Esophagus (tissue), 2 donors: ENCODE data around the gene CEP89. TPM values are rescaled to one million over a fixed set of nuclear protein-coding genes. Genes with fewer than 3 reads are reported as not detected.
"Not testable (repeated sequence)": the region's sequence is repeated elsewhere in the genome, so short reads cannot be mapped to it uniquely, and the experiment has no call there.

Experiments used
- H3K27ac ChIP-seq, 2 donors: one replicate each; pipeline ENCODE4 v1.5.1; 2013; ENCODE audit warnings: low read depth in 2 of 2, mild to moderate bottlenecking in 2 of 2, inconsistent platforms in 1 of 2, low read length in 1 of 2, moderate library complexity in 1 of 2
- H3K27me3 ChIP-seq, 2 donors: one replicate each; pipeline ENCODE4 v1.6.1; 2013; ENCODE audit warnings: low read length in 2 of 2, control low read depth in 1 of 2, mild to moderate bottlenecking in 1 of 2; ENCODE audit not compliant: insufficient read depth in 2 of 2, control insufficient read depth in 1 of 2
- H3K36me3 ChIP-seq, 2 donors: one replicate each; pipeline ENCODE4 v1.6.1; 2013; ENCODE audit warnings: low read length in 1 of 2; ENCODE audit not compliant: control insufficient read depth in 2 of 2, insufficient read depth in 2 of 2
- H3K4me1 ChIP-seq, 2 donors: one replicate each; pipeline ENCODE4 v1.6.1; 2013; ENCODE audit warnings: low read length in 1 of 2; ENCODE audit not compliant: control insufficient read depth in 2 of 2, insufficient read depth in 2 of 2
- H3K4me3 ChIP-seq, 2 donors: one replicate each; pipeline ENCODE4 v1.5.1; 2013; ENCODE audit warnings: low read length in 2 of 2, mild to moderate bottlenecking in 2 of 2, low read depth in 1 of 2, moderate library complexity in 1 of 2
- H3K9me3 ChIP-seq, 2 donors: one replicate each; pipeline ENCODE4 v1.6.1; 2013; ENCODE audit warnings: mild to moderate bottlenecking in 2 of 2, low read depth in 1 of 2, low read length in 1 of 2, moderate library complexity in 1 of 2; ENCODE audit not compliant: control insufficient read depth in 2 of 2, insufficient read depth in 1 of 2
- WGBS, 2 donors: extraction: QIAGEN DNeasy Blood & Tissue Kit; methylation state at CpG; one replicate each; pipeline ENCODE4 v1.1.7; 2013; 5-methylcytosine and 5-hydroxymethylcytosine counted together
- polyA plus RNA-seq, 2 donors: library from polyadenylated mRNA; stranded (reverse); fragments of 200-250 nt; gene quantifications; one replicate each; pipeline ENCODE4 v1.2.3, GENCODE V29; 2013
- donor health status: healthy with polysubstance abuse.
- donor health status: Bipolar disorder and iron deficiency.

CEP89 gene
- polyA plus RNA-seq, 2 donors: 6.3 to 8.2 TPM

DNA sequence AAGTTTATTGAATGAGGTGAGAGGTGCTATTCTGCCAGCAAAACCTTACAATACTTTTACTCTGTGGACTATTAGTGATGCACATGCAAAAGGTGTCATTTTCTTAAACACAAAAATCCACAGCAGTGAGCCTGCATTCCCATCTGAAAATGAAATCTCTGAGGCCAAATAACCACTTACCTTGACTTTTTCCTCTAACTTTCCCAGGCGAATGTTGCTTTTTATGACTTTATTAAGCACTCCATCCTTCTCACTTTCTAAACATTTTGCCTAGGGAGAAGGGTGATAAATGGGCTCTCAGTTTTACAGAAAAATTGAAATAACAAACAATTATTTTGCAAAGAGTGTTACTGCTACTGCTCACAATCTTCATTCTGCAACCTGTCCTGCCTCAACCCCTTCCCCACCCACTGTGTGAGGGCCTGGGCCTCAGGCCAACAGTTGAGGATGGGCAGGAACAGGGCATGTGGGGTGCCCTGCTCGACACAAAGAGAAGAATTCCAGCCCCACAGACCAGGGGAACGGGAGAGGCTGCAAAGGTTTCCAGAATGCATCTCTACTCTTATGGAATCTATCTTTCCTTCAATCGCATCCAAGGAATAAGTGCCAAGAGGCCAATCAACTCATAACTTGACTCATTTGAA, 84.1 kb downstream of the CEP89 start:
- Histone ChIP-seq H3K9me3 (peaks cover 3 to 7% of the 10 kb centered on the region in 2 donors), H3K27me3 (no peaks in the 10 kb centered on the region), H3K4me3 (no peak overlapping the region), H3K4me1 (peaks cover 0 to 2% of the 10 kb centered on the region in 2 donors), H3K27ac (no peak overlapping the region), H3K36me3 (peaks cover 0 to 6% of the 10 kb centered on the region in 2 donors)
- 83 to 90% methylated on average over 4 of the region's 4 CpGs for WGBS, 2 donors

DNA sequence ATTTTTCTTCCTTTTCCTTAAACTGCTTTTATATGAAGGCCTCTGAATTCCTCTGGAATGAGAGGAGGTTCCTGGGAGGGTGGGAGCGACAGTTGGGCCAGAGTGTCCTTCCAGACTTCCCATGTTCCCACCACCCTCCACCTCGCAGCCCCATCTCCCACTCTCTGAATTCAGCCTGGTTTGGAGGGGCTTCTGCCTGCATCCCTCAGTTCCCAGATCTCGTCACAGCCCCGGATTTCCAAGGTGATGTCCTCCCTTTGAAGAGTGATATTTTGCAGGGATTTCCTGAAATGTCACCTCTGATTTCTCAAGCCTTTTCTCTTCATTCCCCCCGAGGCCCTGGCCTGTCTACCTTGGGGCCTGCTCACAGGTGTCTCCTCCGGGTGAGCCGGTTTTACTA, 85.5 kb downstream of the CEP89 start:
- 89% methylated on average over 7 of the region's 7 CpGs for WGBS, 2 donors
- no peak overlapping the region for H3K4me3 ChIP-seq
- H3K27ac ChIP-seq: no peak overlapping the region
- no peaks in the 10 kb centered on the region for H3K27me3 ChIP-seq
- H3K9me3 ChIP-seq: peaks cover 0 to 3% of the 10 kb centered on the region in 2 donors
- H3K36me3 ChIP-seq: peaks cover 0 to 9% of the 10 kb centered on the region in 2 donors
- H3K4me1 ChIP-seq: peaks cover 0 to 5% of the 10 kb centered on the region in 2 donors

DNA sequence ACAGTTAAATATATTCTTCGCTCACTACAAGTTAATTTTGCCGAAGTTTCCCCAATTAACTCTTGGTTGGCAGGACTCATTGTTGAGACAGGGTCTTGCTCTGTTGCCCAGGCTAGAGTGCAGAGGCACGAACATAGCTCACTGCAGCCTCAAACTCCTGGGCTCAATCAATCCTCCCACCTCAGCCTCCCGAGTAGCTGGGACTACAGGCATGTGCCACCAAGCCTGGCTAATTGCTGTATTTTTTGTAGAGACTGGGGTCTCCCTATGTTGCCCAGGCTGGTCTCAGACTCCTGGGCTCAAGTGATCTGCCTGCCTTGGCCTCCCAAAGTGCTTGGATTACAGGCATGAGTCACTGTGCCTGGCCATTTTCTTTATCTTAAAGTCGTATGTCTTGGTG, 86.5 kb downstream of the CEP89 start:
- H3K36me3 ChIP-seq, H3K4me1 ChIP-seq, H3K27me3 ChIP-seq, H3K9me3 ChIP-seq, H3K4me3 ChIP-seq, H3K27ac ChIP-seq: not testable (repeated sequence)
- 88 to 92% methylated on average over 5 of the region's 5 CpGs for WGBS, 2 donors

DNA sequence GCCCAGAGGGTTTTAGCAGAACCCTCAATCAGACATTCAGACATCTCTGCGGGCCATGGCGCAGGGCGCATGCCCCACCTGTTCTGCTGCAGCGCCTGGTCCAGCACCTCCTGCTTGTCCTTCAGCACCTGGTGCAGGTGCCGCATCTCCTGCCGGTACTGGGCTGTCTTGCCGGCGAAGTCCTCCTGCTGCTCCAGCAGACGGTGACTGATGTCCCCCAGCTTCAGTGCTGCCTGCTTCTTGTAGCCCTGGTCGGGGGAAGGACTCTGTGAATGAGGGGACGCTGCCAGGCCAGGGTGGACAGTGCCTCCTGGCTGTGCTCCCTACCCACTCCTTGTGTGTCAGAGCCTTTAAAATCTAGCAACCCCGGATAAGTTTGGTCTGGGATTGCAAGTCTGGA, 90.0 kb downstream of the CEP89 start:
- Histone ChIP-seq H3K9me3 (no peaks in the 10 kb centered on the region), H3K27ac (no peak overlapping the region), H3K4me1 (peaks cover 0 to 3% of the 10 kb centered on the region in 2 donors), H3K27me3 (no peaks in the 10 kb centered on the region), H3K4me3 (no peak overlapping the region), H3K36me3 (peaks cover 0 to 11% of the 10 kb centered on the region in 2 donors)
- 88 to 91% methylated on average over 12 of the region's 12 CpGs for WGBS, 2 donors

DNA sequence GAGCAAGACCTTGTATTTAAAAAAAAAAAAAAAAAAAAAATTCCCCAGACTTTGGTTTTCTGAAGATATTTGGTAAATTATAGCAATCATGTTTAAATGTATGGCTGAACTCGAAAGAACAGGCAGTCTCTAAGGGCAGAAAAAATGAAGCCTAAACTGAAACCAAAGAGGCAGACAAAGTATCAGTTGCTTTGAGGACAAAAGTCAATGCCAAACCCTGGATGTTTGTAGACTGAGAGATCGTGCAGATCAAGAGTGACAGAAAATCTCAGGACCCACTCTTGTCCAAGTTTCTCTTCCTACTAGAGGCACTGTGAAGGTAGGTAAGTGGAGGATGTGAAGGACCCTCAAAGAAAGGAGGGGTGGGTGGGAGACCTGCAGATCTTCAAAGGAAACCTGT, 91.1 kb downstream of the CEP89 start:
- Histone ChIP-seq H3K27ac (no peak overlapping the region), H3K4me3 (no peak overlapping the region), H3K4me1 (peaks cover 0 to 3% of the 10 kb centered on the region in 2 donors), H3K36me3 (peaks cover 0 to 11% of the 10 kb centered on the region in 2 donors), H3K9me3 (no peaks in the 10 kb centered on the region), H3K27me3 (no peaks in the 10 kb centered on the region)
- WGBS, 2 donors: 74 to 95% methylated on average over 2 of the region's 2 CpGs

DNA sequence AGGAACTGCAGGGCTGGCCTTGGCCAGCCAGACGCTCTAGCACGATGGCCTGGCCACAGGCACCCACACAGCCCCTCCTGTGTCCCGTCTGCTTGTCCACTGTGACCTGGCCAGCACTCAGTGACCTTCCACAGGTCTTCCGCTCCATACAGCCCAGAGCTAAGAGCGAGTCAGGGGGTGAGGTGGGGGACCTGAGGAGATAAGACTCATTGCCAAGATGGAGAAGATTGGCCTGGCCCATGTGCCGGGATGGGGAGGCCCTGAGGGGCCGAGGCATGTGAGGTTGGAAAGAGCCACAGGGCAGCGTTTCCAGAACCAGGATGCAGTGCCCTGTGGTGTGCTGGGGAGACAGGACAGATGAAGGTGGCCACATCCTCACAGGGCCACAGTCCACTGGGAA, 92.0 kb downstream of the CEP89 start:
- H3K4me1 ChIP-seq: peaks cover 0 to 3% of the 10 kb centered on the region in 2 donors
- peaks cover 0 to 11% of the 10 kb centered on the region in 2 donors for H3K36me3 ChIP-seq
- no peaks in the 10 kb centered on the region for H3K9me3 ChIP-seq
- H3K27me3 ChIP-seq: no peaks in the 10 kb centered on the region
- 88 to 89% methylated on average over 8 of the region's 8 CpGs for WGBS, 2 donors
- no peak overlapping the region for H3K4me3 ChIP-seq
- no peak overlapping the region for H3K27ac ChIP-seq

DNA sequence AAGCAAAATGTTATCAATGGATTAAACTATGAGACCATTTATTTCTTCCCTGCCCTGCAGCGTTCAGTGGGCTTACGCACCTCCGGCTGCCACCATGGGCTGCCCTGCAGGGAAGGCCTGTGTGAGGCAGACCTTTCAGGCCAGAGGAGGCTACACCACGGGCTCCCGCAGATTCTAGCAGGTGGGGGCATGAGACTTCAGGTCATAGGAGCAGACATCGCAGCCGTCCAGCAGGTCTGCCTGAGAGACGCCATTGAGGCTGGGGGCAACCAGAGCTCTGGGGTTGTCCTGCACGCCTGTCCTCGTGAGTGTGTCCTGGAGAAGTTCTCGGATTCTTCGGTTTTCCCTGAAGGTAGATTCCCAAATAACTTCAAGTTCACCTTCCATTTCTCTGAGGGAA, 92.8 kb downstream of the CEP89 start:
- H3K9me3 ChIP-seq: no peaks in the 10 kb centered on the region
- WGBS, 2 donors: 97 to 98% methylated on average over 12 of the region's 12 CpGs
- H3K4me3 ChIP-seq: no peak overlapping the region
- no peaks in the 10 kb centered on the region for H3K27me3 ChIP-seq
- H3K36me3 ChIP-seq: peaks cover 0 to 11% of the 10 kb centered on the region in 2 donors
- peaks cover 0 to 3% of the 10 kb centered on the region in 2 donors for H3K4me1 ChIP-seq
- no peak overlapping the region for H3K27ac ChIP-seq

DNA sequence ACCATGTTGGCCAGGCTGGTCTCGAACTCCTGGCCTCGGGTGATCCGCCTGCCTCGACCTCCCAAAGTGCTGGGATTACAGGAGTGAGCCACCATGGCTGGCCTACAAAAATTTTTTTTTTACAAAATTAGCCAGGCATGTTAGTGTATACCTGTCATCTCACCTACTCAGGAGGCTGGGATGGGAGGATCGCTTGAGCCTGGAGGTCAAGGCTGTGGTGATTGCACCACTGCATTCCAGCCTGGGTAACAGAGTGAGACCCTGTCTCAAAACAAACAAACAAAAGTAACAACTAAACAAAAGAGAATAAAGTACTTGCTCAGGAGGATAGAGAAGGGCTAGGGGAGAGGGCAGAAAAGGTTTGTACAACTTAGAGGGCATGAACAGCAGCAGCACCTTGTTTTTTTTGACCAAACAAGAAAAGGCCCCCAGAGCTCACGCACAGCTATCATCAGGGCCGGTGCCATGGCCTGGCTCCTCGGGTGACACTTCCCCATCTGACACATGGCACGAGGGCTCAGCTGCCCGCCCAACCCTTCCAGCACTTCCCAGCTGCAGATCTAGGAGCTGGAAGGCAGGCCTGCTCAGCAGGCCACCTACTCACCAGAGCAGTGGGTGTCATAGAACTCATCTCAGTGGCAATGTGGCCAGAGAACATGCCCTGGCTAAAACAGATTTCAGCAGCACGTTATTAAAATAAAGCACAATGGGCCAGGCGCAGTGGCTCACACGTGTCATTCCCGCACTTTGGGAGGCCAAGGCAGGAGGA, 93.6 kb downstream of the CEP89 start:
- 94 to 95% methylated on average over 14 of the region's 14 CpGs for WGBS, 2 donors
- H3K27ac ChIP-seq: no peak overlapping the region
- no peaks in the 10 kb centered on the region for H3K9me3 ChIP-seq
- H3K36me3 ChIP-seq: peaks cover 0 to 11% of the 10 kb centered on the region in 2 donors
- H3K27me3 ChIP-seq: no peaks in the 10 kb centered on the region
- peaks cover 0 to 3% of the 10 kb centered on the region in 2 donors for H3K4me1 ChIP-seq
- H3K4me3 ChIP-seq: no peak overlapping the region

DNA sequence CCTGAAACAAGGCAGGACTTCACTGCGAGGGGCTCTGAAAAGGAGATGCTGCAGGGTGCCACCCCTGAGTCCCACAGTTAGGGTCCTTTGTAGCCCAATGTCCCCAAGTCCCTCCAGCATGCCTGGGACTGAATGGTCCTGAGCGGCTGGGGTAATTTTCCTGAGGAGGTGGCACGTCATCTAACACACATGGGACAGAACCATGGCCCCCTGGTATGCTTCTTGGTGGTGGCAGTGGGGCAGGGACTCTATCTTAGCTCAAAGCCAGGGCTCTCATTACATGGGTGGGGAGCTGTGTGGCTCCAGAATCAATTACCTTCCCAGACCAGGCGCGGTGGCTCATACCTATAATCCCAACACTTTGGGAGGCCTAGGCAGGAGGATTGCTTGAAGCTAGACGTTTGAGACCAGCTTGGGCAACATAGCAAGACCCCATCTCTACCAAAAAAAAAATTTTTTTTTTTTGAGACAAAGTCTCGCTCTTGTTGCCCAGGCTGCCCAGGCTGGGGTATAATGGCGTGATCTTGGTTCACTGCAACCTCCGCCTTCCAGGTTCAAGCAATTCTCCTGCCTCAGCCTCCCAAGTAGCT, 94.3 kb downstream of the CEP89 start:
- H3K36me3 ChIP-seq: peaks cover 0 to 11% of the 10 kb centered on the region in 2 donors
- H3K4me3 ChIP-seq: no peak overlapping the region
- H3K27ac ChIP-seq: no peak overlapping the region
- no peaks in the 10 kb centered on the region for H3K9me3 ChIP-seq
- WGBS, 2 donors: 89 to 92% methylated on average over 9 of the region's 9 CpGs
- peaks cover 0 to 3% of the 10 kb centered on the region in 2 donors for H3K4me1 ChIP-seq
- H3K27me3 ChIP-seq: no peaks in the 10 kb centered on the region
